NCI-H1694 treated with DMSO at 0.1 percent for 48 hours (cell line): ENCODE data around the gene PRXL2A.
"Not testable (repeated sequence)": the region's sequence is repeated elsewhere in the genome, so short reads cannot be mapped to it uniquely, and the experiment has no call there.

Experiments
- DNase-seq: peaks from one replicate; lab custom pipeline; 2025; lab: John Stamatoyannopoulos, UW

Gene PRXL2A

GRCh38 chr10:80475641-80476040 is 67.3 kb downstream of the PRXL2A start:
- DNase-seq: not testable (repeated sequence)

- DNase-seq: no peak
These were observed 68.3 kb downstream of the PRXL2A start for GRCh38 chr10:80476685-80477084.

GRCh38 chr10:80477813-80478212 is 69.5 kb downstream of the PRXL2A start:
- DNase-seq: no peak

GRCh38 chr10:80480373-80480772 is 72.0 kb downstream of the PRXL2A start:
- DNase-seq: not testable (repeated sequence)

- DNase-seq: no peak
These were observed 72.5 kb downstream of the PRXL2A start for GRCh38 chr10:80480852-80481251.

- no peak for DNase-seq
These were observed 75.9 kb downstream of the PRXL2A start for GRCh38 chr10:80484243-80484642.

- no peak for DNase-seq
These were observed 76.3 kb downstream of the PRXL2A start for GRCh38 chr10:80484676-80485075.

- no peak for DNase-seq
These were observed 77.0 kb downstream of the PRXL2A start for GRCh38 chr10:80485076-80485945.

- no peak for DNase-seq
These were observed 77.8 kb downstream of the PRXL2A start for GRCh38 chr10:80485946-80486764.
